Colonic mucosa (tissue), 2 donors: ENCODE data around the gene RAD54L2. TPM values are rescaled to one million over a fixed set of nuclear protein-coding genes. Genes with fewer than 3 reads are reported as not detected.

Source experiments
- total RNA-seq, 2 donors: library from RNA; stranded (reverse); fragmentation: NEBNext Ultra II Directional in 1 of 2; extraction: Animal tissue kit (Norgen Biotek cat#: 25700) in 1 of 2; gene quantifications; one replicate each; pipeline ENCODE4 v1.2.1, GENCODE V29; 2021
- donor health status: DM: no; HTN: no; CAD: no.
- donor health status: DM: no; HTN: no; CAD: no.

Gene RAD54L2
- total RNA-seq, 2 donors from 2014 or later, result 14.9 to 16.4 TPM

Other genes with a start within 250 kb of the RAD54L2 start
- 100 to 1,000 TPM; 100 to 178 TPM for gene MANF, start 153.4 kb upstream of the RAD54L2 start, total RNA-seq
- gene RBM15B, start 147.4 kb upstream of the RAD54L2 start, total RNA-seq, result 10 to 100 TPM; 31.8 to 35.4 TPM
- gene DCAF1, start 38.7 kb upstream of the RAD54L2 start, total RNA-seq, result 10 to 100 TPM; 18.8 to 23.9 TPM
- gene TEX264, start 132.5 kb downstream of the RAD54L2 start, total RNA-seq, result 10 to 100 TPM; 54.0 to 92.3 TPM
- under 1 TPM in 1 of 2 donors, not detected in 1; 0.12 TPM for gene GRM2, start 168.3 kb downstream of the RAD54L2 start, total RNA-seq
- gene IQCF6, start 240.5 kb downstream of the RAD54L2 start, total RNA-seq, result not detected